ENCODE results near the gene SPDYC.

The SPDYC gene

GRCh38 chr11:65188486-65188885 is 18.5 kb downstream of the SPDYC start:
- H3K27ac ChIP-seq, result no peak overlapping the region
- H3K4me3 ChIP-seq, result no peak overlapping the region

- H3K4me3 ChIP-seq, result no peak overlapping the region
- no peak overlapping the region for H3K27ac ChIP-seq
Measured at GRCh38 chr11:65189191-65189590, 19.2 kb downstream of the SPDYC start.

DNA sequence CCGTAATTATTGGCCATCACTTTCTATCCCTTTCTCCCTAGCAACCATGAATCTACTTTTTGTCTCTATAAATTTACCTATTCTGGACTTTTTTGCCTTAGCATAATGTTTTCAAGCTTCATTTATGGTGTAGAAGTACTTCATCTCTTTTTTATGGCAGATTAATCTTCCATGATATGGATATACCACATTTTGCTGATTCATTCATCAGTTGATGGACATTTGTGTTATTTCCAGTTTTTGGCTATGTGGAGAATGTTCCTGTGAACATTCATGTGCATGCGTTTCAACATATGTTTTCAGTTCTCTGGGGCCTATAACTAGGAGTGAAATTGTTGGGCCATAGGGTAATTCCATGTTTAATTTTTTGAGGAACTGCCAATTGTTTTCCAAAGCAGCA is 24.5 kb downstream of the SPDYC start:
- no peak overlapping the region for H3K4me3 ChIP-seq
- no peak overlapping the region for H3K27ac ChIP-seq

- no peak overlapping the region for H3K4me3 ChIP-seq
- no peak overlapping the region for H3K27ac ChIP-seq
Measured at GRCh38 chr11:65204143-65204542, 34.1 kb downstream of the SPDYC start.

DNA sequence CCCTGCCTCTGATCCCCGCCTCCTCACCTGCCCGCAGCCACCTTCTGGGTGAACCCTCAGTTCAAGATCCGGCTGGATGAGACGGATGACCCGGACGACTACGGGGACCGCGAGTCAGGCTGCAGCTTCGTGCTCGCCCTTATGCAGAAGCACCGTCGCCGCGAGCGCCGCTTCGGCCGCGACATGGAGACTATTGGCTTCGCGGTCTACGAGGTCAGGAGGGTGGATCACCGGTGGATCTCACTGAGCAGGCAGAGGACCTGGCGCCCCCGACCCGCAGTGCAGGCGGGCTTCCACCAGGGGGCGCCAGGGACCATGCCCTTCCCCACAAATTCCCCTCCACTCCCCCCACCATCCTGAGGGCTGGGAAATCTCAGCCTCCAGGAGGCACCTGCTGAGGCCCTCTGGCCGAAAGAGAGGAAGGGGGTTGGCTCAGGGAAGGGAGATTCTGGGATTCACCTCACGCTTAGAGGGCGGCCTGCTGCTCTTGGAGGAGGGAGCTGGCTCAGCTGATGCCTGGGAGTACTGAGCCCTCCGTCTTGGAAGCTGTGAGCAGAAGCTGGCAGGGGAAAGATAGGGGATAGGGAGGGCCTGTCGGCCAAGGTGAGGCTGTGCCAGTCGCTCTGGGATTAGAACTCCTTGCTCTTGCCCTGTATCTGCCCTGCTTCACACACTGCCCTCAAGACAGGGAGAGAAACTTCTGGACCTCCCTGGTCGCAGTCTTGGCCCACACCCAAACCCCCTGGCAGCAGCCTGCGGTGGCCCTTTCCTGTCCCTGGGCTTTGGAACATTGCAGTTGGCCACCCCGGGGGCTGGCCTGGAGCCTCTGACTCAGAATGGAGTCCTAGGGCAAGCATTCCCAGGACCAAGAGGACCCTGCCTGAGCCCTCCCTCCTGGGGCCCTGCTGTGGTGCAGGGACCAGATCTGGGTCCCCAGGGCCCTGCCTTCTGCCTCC is 34.9 kb downstream of the SPDYC start:
- H3K4me3 ChIP-seq, result no peak overlapping the region
- no peak overlapping the region for H3K27ac ChIP-seq

DNA sequence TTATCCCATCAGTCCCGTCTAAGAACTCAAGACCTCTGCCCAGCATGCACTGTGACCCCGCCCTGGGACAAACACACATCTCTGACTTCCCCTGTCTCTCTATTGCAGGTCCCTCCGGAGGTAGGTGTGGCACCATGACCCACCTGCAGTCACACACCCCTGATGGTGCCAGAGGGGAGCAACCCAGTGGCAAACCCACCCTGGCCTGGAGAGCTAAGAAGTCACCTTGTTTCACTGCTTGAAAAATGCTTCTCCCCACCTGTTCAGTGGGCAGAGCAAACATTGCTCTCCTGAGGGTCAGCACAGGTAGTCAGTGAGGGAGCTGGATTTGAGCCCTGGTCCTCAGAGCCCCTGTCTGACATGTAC is 35.6 kb downstream of the SPDYC start:
- H3K27ac ChIP-seq, result no peak overlapping the region

GRCh38 chr11:65206441-65206841 is 36.4 kb downstream of the SPDYC start:
- Histone ChIP-seq H3K4me3 (no peak overlapping the region), H3K27ac (no peak overlapping the region)

More for the DNA sequence above, 35.6 kb downstream of the SPDYC start:
- no peak overlapping the region for H3K4me3 ChIP-seq

DNA sequence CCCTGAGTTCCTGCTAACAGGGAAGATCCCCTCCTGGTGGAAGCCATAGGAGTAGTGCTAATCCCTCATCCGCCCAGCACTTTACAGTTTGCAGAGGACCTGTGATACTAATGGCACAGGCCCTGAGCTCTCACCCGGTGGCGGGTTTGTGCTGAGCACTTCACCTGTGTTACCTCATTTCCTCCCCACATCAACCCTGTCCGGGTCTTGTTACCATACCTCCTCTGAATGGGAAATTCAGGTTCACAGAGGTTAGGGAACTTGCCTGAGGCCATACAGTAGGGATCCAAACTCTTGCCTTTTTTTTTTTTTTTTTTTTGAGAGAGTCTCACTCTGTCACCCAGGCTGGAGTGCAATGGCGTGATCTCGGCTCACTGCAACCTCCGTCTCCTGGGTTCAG is 36.9 kb downstream of the SPDYC start:
- H3K27ac ChIP-seq, result no peak overlapping the region
- H3K4me3 ChIP-seq, result no peak overlapping the region

GRCh38 chr11:65207918-65208784 is 38.1 kb downstream of the SPDYC start:
- no peak overlapping the region for H3K4me3 ChIP-seq
- no peak overlapping the region for H3K27ac ChIP-seq

DNA sequence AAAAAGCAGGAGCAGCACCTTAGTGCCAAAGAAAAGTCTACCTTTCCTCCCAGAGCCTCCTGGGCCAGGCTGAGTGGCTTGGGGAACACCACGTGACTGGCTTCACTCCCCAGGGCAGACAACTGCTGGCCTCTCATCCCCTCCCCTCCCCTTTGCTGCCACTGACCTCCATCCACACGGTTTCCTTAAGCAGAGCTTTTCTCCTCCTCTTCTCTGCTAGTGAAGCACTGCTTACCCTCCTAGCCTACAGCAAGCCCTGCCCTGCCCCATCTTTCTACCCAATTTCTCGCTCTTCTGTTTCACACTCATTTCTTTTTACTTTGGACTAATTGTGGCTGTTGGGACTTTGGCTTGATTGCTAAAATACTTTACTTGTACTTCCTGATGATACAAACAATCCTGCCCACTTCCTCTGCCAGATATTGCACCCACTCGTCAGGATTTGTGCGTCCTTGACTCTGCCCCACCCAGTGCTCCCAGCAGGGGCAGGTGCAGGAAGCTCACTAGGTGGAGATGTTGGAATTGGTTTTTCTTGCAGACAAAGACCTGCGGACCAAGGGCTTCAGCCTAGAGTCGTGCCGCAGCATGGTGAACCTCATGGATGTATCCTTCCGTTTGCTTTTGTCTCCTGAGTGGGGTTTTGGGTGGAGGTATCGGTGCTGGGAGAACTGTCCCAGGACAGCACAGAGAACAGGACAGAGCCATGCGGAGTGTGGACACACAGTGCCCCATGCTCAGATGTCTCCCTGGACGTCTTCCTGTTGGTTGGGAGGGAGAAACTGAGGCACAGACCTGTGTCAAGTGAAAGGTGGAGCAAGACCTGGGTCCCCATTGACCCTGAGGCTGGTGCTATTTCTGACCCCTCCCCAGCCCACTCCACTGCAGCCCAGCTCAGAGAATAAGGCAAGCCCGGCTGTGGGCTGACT is 39.0 kb downstream of the SPDYC start:
- Histone ChIP-seq H3K27ac (peak overlapping the region in 1 of 21 experiments; percentile 17), H3K4me3 (no peak overlapping the region)

DNA sequence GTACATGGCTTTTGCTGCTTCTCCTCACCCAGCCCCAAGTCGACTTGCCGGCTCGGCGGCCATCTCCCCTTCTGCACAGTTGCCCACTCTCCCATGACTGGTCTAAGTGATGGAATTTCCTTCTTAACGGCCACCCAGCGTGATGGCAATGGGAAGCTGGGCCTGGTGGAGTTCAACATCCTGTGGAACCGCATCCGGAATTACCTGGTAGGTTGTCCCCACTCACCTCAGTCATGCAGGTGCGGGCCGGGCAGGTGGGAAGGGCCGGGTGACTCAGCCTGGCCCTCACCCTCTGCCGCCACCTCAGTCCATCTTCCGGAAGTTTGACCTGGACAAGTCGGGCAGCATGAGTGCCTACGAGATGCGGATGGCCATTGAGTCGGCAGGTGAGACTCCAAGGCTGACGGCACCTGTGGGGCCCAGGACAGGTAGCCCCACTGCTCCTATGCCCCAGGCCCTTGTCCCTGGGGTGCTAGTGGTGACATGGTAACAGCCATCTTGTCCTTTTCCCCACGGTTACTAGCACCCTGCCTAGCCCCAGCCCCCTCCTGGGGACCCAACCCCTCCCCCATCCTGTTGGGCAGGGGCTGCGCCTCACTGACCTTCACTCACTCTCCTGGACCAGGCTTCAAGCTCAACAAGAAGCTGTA is 39.8 kb downstream of the SPDYC start:
- no peak overlapping the region for H3K27ac ChIP-seq
- H3K4me3 ChIP-seq, result no peak overlapping the region

DNA sequence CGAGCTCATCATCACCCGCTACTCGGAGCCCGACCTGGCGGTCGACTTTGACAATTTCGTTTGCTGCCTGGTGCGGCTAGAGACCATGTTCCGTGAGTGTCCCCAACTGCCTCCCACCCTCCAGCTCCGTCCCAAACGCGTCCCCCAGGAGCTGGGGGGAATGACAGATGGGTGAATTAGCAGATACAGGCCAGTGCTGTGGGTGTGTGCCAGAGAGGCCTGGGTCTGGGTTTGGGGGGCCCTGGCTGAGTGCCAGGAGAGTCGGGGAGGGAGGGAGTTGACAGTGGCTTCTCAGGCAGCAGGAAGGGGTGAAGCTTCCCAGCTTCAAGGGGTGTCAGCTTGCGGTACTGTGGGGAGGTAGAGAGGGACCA is 40.3 kb downstream of the SPDYC start:
- H3K27ac ChIP-seq, result no peak overlapping the region
- H3K4me3 ChIP-seq, result no peak overlapping the region

- Histone ChIP-seq H3K27ac (no peak overlapping the region), H3K4me3 (no peak overlapping the region)
Measured at GRCh38 chr11:65210748-65211147, 40.7 kb downstream of the SPDYC start.

DNA sequence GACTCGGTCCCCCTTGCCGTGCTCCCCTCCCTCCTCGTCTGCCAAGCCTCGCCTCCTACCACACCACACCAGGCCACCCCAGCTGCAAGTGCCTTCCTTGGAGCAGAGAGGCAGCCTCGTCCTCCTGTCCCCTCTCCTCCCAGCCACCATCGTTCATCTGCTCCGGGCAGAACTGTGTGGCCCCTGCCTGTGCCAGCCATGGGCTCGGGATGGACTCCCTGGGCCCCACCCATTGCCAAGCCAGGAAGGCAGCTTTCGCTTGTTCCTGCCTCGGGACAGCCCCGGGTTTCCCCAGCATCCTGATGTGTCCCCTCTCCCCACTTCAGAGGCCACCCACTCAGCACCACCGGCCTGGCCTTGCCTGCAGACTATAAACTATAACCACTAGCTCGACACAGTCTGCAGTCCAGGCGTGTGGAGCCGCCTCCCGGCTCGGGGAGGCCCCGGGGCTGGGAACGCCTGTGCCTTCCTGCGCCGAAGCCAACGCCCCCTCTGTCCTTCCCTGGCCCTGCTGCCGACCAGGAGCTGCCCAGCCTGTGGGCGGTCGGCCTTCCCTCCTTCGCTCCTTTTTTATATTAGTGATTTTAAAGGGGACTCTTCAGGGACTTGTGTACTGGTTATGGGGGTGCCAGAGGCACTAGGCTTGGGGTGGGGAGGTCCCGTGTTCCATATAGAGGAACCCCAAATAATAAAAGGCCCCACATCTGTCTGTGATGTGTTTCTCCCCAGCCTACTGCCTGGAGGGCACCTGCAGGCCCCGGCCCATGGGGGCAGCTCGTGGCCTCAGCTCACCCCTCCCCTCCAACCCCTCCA is 41.5 kb downstream of the SPDYC start:
- Histone ChIP-seq H3K27ac (no peak overlapping the region), H3K4me3 (no peak overlapping the region)

DNA sequence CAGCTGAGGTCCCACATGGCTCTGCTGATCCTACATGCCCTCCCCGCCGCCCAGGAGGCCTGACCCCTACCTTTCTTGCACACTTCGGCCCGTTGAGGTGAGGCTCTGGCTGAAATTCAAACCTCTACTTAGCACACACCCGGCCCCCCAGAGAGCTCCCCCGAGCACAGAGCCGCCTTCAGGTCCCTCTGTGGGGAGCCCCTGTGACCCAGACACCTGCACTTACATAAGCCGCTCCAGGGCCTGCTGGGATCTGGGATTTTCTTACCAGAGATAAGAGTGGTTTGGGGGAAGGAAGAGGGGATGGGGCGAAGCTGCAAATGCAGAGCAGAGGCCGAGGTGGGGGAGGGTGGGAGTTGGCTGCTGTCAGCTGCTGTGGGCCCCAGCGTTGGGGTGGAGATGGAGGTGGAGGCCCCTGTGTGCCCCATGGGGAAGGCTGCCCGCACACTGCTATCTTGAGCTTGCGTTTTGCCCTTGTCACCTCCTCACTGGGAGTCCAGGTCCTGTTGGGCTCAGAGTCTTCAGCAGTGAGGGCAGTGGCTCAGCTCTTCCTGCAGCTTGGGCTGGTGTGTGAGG is 42.3 kb downstream of the SPDYC start:
- H3K4me3 ChIP-seq, result no peak overlapping the region
- no peak overlapping the region for H3K27ac ChIP-seq

DNA sequence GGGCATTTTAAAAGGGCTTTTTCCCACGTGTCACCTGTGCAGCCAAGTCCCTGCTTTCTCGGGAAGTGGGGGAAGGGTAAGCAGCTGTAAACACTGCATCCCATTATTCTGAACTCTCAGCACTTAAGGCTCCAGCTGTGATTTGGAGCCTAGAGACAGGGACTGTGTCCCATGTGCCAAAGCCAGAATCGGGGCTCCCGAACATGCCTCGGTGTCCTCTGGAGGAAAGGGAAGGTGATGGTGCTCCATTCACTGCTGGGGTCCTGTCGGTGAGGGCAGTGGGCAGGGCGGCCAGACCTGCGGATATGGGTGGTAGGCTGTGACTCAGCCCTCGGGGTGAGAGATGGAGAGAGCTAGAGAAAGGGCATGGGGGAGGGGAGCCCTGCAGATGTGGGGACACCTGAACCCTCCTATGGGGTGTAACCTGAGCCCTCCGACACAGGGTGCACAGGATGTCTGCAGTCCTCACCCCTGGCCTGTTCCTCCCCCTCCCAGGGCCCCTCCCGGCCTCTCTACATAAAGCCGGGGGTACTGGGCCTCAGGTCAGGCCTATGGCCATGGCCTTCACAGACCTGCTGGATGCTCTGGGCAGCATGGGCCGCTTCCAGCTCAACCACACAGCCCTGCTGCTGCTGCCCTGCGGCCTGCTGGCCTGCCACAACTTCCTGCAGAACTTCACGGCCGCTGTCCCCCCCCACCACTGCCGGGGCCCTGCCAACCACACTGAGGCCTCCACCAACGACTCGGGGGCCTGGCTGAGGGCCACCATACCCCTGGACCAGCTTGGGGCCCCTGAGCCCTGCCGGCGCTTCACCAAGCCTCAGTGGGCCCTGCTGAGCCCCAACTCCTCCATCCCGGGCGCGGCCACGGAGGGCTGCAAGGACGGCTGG is 43.5 kb downstream of the SPDYC start:
- peak overlapping the region in 2 of 21 experiments; percentile 16 to 50 for H3K27ac ChIP-seq
- no peak overlapping the region for H3K4me3 ChIP-seq

GRCh38 chr11:65214212-65214845 is 44.3 kb downstream of the SPDYC start:
- H3K4me3 ChIP-seq, result no peak overlapping the region
- no peak overlapping the region for H3K27ac ChIP-seq
